Thoracic aorta (tissue), 2 donors: Measurements from ENCODE around the gene C16orf96. TPM values are rescaled to one million over a fixed set of nuclear protein-coding genes. Genes with fewer than 3 reads are reported as not detected.
A peak's percentile ranks its signal among the peaks of the same experiment; 100 is the strongest.

Source experiments
- ATAC-seq: fragments of 150-250 bp; one replicate; pipeline ENCODE4 v1.8.0; 2017; ENCODE audit warnings: low read depth; ENCODE audit not compliant: insufficient number of reproducible peaks, low FRiP score
- DNase-seq: peaks from one replicate; pipeline ENCODE4 v3.0.0-alpha.2; 2020; ENCODE audit warnings: low spot score
- H3K27ac ChIP-seq, 2 donors: fragments of 200-600 bp; sonication (generic); 1 replicate in 1 of 2; 2 replicates in 1 of 2; pipeline ENCODE4 v1.5.1; 2016; ENCODE audit warnings: mild to moderate bottlenecking in 2 of 2, moderate library complexity in 2 of 2
- H3K27me3 ChIP-seq: fragments of 200-600 bp; sonication (generic); replicated peaks from 2 replicates; pipeline ENCODE4 v1.6.0; 2016; ENCODE audit warnings: mild to moderate bottlenecking; ENCODE audit not compliant: insufficient read depth
- H3K36me3 ChIP-seq: fragments of 200-600 bp; sonication (generic); one replicate; pipeline ENCODE4 v1.5.1; 2016
- H3K4me1 ChIP-seq, 2 donors: fragments of 200-600 bp; sonication (generic); 1 replicate in 1 of 2; 2 replicates in 1 of 2; pipeline versions ENCODE4 v1.5.1 to v1.6.0; 2016; ENCODE audit warnings: low read depth in 2 of 2, mild to moderate bottlenecking in 1 of 2; ENCODE audit not compliant: control insufficient read depth in 1 of 2
- H3K4me3 ChIP-seq: fragments of 200-600 bp; sonication (generic); 2 replicates; pipeline ENCODE4 v1.5.1; 2016; ENCODE audit warnings: mild to moderate bottlenecking
- H3K9me3 ChIP-seq: fragments of 200-600 bp; sonication (generic); 2 replicates; pipeline ENCODE4 v1.5.1; 2016
- total RNA-seq, 2 donors: library from RNA; depleted of rRNA; stranded (reverse); fragments of >200 nt; gene quantifications; one replicate each; pipeline versions ENCODE4 v1.1.0 to v1.2.3, GENCODE V29; 2016
- TF ChIP-seq, protein P1 (sequence below): fragments of 200-600 bp; sonication (generic); IDR thresholded peaks from one replicate; pipeline ENCODE4 v1.5.1; 2019; ENCODE audit warnings: antibody characterized with exemption

C16orf96 gene
- total RNA-seq, 2 donors from 2014 or later: not detected

DNA sequence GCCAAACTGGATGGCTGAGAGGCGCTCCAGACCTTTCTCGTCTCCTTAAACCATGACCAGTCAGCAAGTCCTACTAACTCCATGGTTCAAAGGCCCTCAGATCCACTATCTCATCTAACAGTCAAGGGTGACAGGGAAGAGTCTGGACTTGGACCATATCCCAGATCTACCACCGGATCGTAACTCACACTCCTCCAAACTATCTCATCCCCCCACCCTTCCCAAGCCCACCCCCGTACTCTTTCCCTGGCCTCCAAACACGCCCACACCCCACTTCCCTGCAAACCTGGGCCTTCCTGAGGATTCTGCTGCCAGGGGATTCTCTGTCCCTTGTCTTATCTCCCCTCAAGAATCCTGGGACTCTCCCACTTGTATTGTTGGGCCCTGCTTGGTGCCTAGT, 22.6 kb upstream of the C16orf96 start:
- DNase-seq: no peak
- Histone ChIP-seq H3K36me3 (no peaks in the 10 kb centered on the region), H3K27ac (peak overlapping the region in 1 of 2 donors; percentile 78), H3K4me3 (no peak overlapping the region), H3K27me3 (no peaks in the 10 kb centered on the region), H3K9me3 (no peaks in the 10 kb centered on the region), H3K4me1 (peaks cover 24 to 61% of the 10 kb centered on the region in 2 donors)
- ATAC-seq: no peak
- TF ChIP-seq, protein P1, sequence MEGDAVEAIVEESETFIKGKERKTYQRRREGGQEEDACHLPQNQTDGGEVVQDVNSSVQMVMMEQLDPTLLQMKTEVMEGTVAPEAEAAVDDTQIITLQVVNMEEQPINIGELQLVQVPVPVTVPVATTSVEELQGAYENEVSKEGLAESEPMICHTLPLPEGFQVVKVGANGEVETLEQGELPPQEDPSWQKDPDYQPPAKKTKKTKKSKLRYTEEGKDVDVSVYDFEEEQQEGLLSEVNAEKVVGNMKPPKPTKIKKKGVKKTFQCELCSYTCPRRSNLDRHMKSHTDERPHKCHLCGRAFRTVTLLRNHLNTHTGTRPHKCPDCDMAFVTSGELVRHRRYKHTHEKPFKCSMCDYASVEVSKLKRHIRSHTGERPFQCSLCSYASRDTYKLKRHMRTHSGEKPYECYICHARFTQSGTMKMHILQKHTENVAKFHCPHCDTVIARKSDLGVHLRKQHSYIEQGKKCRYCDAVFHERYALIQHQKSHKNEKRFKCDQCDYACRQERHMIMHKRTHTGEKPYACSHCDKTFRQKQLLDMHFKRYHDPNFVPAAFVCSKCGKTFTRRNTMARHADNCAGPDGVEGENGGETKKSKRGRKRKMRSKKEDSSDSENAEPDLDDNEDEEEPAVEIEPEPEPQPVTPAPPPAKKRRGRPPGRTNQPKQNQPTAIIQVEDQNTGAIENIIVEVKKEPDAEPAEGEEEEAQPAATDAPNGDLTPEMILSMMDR: no peak

DNA sequence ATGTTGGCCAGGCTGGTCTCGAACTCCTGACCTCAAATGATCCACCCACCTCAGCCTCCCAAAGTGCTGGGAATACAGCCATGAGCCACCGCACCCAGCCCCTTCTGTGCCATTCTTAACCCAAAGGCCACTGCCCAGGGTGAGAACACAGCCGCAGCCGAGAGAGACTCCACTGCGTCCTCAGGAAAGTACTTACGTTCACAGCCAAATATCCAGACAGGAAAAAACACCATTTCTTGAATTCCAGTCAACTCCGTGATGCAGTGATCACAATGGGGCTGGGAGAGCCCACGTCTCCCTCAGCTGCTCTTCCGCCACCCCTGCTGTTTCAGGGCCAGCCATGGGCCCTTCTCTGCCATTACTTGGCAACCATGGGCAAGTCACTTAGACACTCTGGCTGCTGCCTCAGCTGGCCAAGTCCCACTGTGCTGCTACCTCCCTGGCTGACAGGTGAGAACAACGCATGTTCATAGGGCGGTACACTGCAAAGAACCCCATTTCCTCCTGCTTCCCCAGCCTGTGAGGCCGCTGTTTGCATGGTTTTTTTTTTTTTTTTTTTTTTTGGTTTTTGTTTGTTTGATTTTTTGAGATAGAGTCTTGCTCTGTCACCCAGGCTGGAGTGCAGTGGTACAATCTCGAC, 21.9 kb upstream of the C16orf96 start:
- Histone ChIP-seq H3K9me3 (no peaks in the 10 kb centered on the region), H3K4me1 (peaks cover 18 to 56% of the 10 kb centered on the region in 2 donors), H3K27ac (peak overlapping the region; percentile 3 to 78), H3K27me3 (no peaks in the 10 kb centered on the region), H3K4me3 (no peak overlapping the region), H3K36me3 (no peaks in the 10 kb centered on the region)
- ATAC-seq: no peak
- no peak for DNase-seq
- TF ChIP-seq, protein P1: no peak

DNA sequence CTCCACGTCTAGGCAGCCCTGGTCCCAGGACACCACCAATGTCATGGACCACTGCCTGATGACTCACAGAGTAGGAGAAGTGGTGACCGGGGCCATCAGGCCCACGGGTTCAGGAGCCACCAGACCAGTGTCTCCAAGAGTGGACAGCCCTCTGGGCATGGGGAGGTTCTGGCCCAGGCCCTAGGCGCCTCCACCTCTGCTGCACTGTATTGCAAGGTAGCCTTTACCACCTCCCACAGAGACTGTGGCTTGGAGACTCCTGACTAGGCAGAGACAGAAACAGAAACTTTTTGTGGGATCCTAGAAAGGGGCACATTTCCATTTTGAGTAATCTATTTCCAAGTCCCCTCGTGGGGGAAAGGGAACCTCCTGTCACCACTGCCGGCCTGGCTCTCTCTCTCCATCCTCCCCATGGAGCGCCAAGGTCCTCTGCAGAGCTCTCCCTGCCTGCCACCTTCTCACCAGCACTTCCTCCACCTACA, 20.5 kb upstream of the C16orf96 start:
- TF ChIP-seq, protein P1: no peak
- H3K9me3 ChIP-seq: no peaks in the 10 kb centered on the region
- no peaks in the 10 kb centered on the region for H3K27me3 ChIP-seq
- peak overlapping the region; percentile 78 to 83 for H3K27ac ChIP-seq
- ATAC-seq: no peak
- DNase-seq: no peak
- H3K36me3 ChIP-seq: no peaks in the 10 kb centered on the region
- H3K4me1 ChIP-seq: peaks cover 17 to 43% of the 10 kb centered on the region in 2 donors
- H3K4me3 ChIP-seq: no peak overlapping the region

DNA sequence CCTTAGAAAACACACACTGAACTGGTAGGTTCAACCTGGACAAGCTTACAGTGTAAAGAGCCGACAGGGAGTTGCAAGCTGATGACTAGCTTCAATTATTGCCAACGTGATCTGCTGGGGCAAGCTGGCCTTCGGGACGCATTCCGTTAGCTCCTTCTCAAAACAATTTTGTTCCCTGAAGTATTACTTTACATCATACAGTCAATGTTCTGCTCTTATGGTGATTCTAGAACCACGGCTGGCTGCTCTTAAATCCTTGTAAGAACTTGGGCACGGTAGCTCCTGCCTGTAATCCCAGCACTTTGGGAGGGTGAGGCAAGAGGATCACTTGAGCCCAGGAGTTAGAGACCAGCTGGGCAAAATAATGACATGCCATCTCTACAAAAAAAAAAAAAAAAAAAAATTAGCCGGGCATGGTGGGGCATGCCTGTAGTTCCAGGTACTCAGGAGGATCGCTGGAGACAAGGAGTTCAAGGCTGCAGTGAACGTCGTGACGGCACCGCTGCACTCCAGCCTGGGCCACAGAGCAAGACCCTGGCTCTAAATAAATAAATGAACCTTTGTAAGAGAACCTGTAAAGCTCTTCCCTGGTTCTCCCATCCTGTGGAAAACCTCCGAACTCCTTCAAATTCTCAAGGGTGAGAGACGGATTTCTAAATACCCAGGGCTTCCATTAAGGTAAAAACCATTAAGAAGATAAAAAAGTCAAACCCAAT, 19.6 kb upstream of the C16orf96 start:
- DNase-seq (no peak), ATAC-seq (no peak)
- Histone ChIP-seq H3K9me3 (no peaks in the 10 kb centered on the region), H3K27ac (peak overlapping the region; percentile 78 to 83), H3K4me3 (peak overlapping the region; percentile 89), H3K4me1 (peaks cover 17 to 39% of the 10 kb centered on the region in 2 donors), H3K27me3 (no peaks in the 10 kb centered on the region), H3K36me3 (no peaks in the 10 kb centered on the region)
- TF ChIP-seq, protein P1: no peak
